ENCODE data around the gene MEX3A. TPM values are rescaled to one million over a fixed set of nuclear protein-coding genes. Genes with fewer than 3 reads are reported as not detected.

Gene MEX3A
- total and polyA plus RNA-seq, 2 donors (not counting 3 experiments of a cell fraction or from before 2014, with no cell fraction given): 20.2 to 23.6 TPM

- intact Hi-C loops (cut with micrococcal nuclease) (loop anchor here (1.0 kb wide), 1 partner anchor 113 kb away; no protein-coding TSS in a partner anchor), dilution Hi-C loops (cut with MboI; ENCODE audit: extremely low pct_ligation_motif_present, low sequenced_read_pairs) (no loop called here)
- peak overlapping the region; percentile 83 for H2AFZ ChIP-seq (ENCODE audit: low read depth, low read length)
- H3K4me3 ChIP-seq (replicated peaks in 1 of 3; ENCODE audit: insufficient read depth in 1 of 3, low read depth in 1 of 3, low read length in 3 of 3): peak overlapping the region; percentile 74 to 90 (median 78)
- peaks cover 19% of the 10 kb centered on the region for H3K79me2 ChIP-seq (ENCODE audit: control insufficient read depth, insufficient read depth, low read length)
- TF ChIP-seq EZH2 (IDR thresholded peaks at IDR 0.05; ENCODE audit: borderline replicate concordance, low read depth, low read length, severe bottlenecking): no peak
- TF ChIP-seq CTCF (IDR thresholded peaks at IDR 0.05; ENCODE audit: extremely low read depth in 1 of 2, insufficient read depth in 1 of 2, low read depth in 1 of 2, low read length in 2 of 2): peak; percentile 19 to 63
- peak; percentile 40 for TF ChIP-seq POLR2AphosphoS5 (IDR thresholded peaks at IDR 0.05; ENCODE audit: insufficient read depth, low read depth, low read length)
- H3K4me2 ChIP-seq (ENCODE audit: insufficient read depth, low read length): peak overlapping the region; percentile 77
- peak overlapping the region; percentile 56 for H3K9ac ChIP-seq (replicated peaks; ENCODE audit: extremely low read depth, insufficient read depth, low read length)
- DNase-seq (ENCODE audit: low read depth, low spot score) (peak; percentile 76), FAIRE-seq (peak; percentile 77)
- ChIA-PET CTCF (interaction anchor here (0.8 to 1.8 kb wide), 13 partner anchors 8 to 141 kb away, joined by 3 to 9 read pairs (median 4); partner anchors contain the start of genes MEX3A and SLC25A44), POLR2A (no interaction called here)
- peaks cover 23% of the 10 kb centered on the region for H3K4me1 ChIP-seq (ENCODE audit: control insufficient read depth, extremely low read depth, insufficient read depth, low read length)
- H3K9me1 ChIP-seq (replicated peaks; ENCODE audit: control insufficient read depth, extremely low read depth, insufficient read depth, low read length): no peaks in the 10 kb centered on the region
- no peaks in the 10 kb centered on the region for H3K27me3 ChIP-seq (ENCODE audit: control insufficient read depth in 2 of 2, insufficient read depth in 2 of 2, low read length in 2 of 2)
- no peaks in the 10 kb centered on the region for H4K20me1 ChIP-seq (replicated peaks; ENCODE audit: control insufficient read depth, extremely low read depth, insufficient read depth, low read length)
- H3K27ac ChIP-seq (ENCODE audit: insufficient read depth, low read depth, low read length): peak overlapping the region; percentile 7
- peaks cover 0 to 6% of the 10 kb centered on the region in 2 experiments for H3K36me3 ChIP-seq (ENCODE audit: control insufficient read depth in 2 of 2, extremely low read depth in 1 of 2, insufficient read depth in 2 of 2, low read length in 2 of 2)
- BruUV-seq (replicated peaks): no TSS peak
- H3K9me3 ChIP-seq (replicated peaks; ENCODE audit: control insufficient read depth, insufficient read depth, low read length): no peaks in the 10 kb centered on the region
Measured at GRCh38 chr1:156052862-156053767, 29.1 kb downstream of the MEX3A start.

All from endothelial cell of umbilical vein (primary cell).